K562 (cell line): Measurements from ENCODE around the gene KCNK7. TPM values are rescaled to one million over a fixed set of nuclear protein-coding genes. Genes with fewer than 3 reads are reported as not detected.
A peak's percentile ranks its signal among the peaks of the same experiment; 100 is the strongest.

Experiments
- CAMTA2 ChIP-seq: fragments of 250-450 bp; sonication (Bioruptor Pico); conservative IDR thresholded peaks from 2 replicates; pipeline ENCODE4 v1.5.1; 2022
- DDX20 ChIP-seq: fragments of 450-650 bp; IDR thresholded peaks from 2 replicates; pipeline ENCODE4 v1.6.1; 2016; ENCODE audit warnings: missing genetic modification characterization, low read depth, mild to moderate bottlenecking, missing compliant biosample characterization, moderate library complexity
- ETS2 ChIP-seq: IDR thresholded peaks from 2 replicates; pipeline ENCODE4 v1.6.1; 2016; ENCODE audit warnings: borderline replicate concordance, missing genetic modification characterization, mild to moderate bottlenecking, moderate library complexity, missing compliant biosample characterization; ENCODE audit not compliant: poor library complexity, severe bottlenecking
- REST ChIP-seq, 2 experiments: fragments of 450-650 bp; formaldehyde crosslinking in 1 of 2; IDR thresholded peaks; 2 replicates each; pipeline versions ENCODE4 v1.4.0 to v1.6.1; 2014 to 2020; ENCODE audit warnings: mild to moderate bottlenecking in 2 of 2, borderline replicate concordance in 1 of 2, low read depth in 1 of 2
- SAFB2 ChIP-seq: fragments of 200-400 bp; formaldehyde crosslinking; IDR thresholded peaks from 2 replicates; pipeline ENCODE4 v1.6.1; 2018; ENCODE audit warnings: borderline replicate concordance, low read length, low read depth, moderate library complexity; ENCODE audit not compliant: severe bottlenecking
- ZBTB17 ChIP-seq: fragments of 450-650 bp; formaldehyde crosslinking; IDR thresholded peaks from 2 replicates; pipeline ENCODE4 v1.4.0; 2020; ENCODE audit warnings: mild to moderate bottlenecking
- ZBTB2 ChIP-seq: fragments of 450-650 bp; IDR thresholded peaks from 2 replicates; pipeline ENCODE4 v1.6.1; 2016; ENCODE audit warnings: antibody characterized with exemption
- polyA plus RNA-seq, 8 experiments: library from polyadenylated mRNA; depleted of rRNA in 4 of 8; stranded (reverse) in 5 of 8; unstranded in 3 of 8; fragments of >200 nt; fragmentation: Nextera tagmentation in 2 of 8; fragmentation: Illumina TruSeq in 1 of 8; extraction: Ambion mirVana in 2 of 8; extraction: Trizol in 1 of 8; gene quantifications; 2 replicates each; pipeline versions ENCODE4 v1.2.1 to v1.2.3, GENCODE V29; 2011 to 2014; ENCODE audit warnings: inconsistent platforms in 1 of 8, missing spikeins in 1 of 8
- total RNA-seq, 7 experiments: library from RNA; depleted of rRNA in 6 of 7; stranded (reverse); fragments of >200 nt in 6 of 7; fragmentation: Illumina TruSeq in 2 of 7; extraction: Trizol in 2 of 7; gene quantifications; 2 replicates each; pipeline versions ENCODE4 v1.2.1 to v1.2.3, GENCODE V29; 2011 to 2021; ENCODE audit warnings: low replicate concordance in 1 of 7

The KCNK7 gene
- total and polyA plus RNA-seq, 9 of the 15 experiments (the other 6 are each of a cell fraction or from before 2014, with no cell fraction given) = 0.07 to 0.40 TPM; not detected in 7

- TF ChIP-seq CAMTA2 (CRISPR knock-in tag) (no peak), ZBTB2 (no peak), REST (IDR thresholded peaks at IDR 0.05; ENCODE audit: borderline replicate concordance) (peak; percentile 47), REST (CRISPR knock-in tag; IDR thresholded peaks at IDR 0.05; ENCODE audit: low read depth) (no peak), ETS2 (no peak), SAFB2 (no peak), ZBTB17 (CRISPR knock-in tag) (no peak), DDX20 (tag) (no peak)
Measured at GRCh38 chr11:65625628-65626342, 30.2 kb upstream of the KCNK7 start (continued).
